HepG2 (cell line): ENCODE data around the gene MRPL38. TPM values are rescaled to one million over a fixed set of nuclear protein-coding genes. Genes with fewer than 3 reads are reported as not detected.
"Not testable (repeated sequence)": the region's sequence is repeated elsewhere in the genome, so short reads cannot be mapped to it uniquely, and the experiment has no call there.

Experiments used
- ATAC-seq: fragments of 200-7000 bp; cut with Tn5 transposase; 3 replicates; pipeline ENCODE4 v1.9.1; 2020; ENCODE audit warnings: mild to moderate bottlenecking, moderate library complexity
- BruUV-seq: library from RNA; stranded (reverse); fragments of 400-500 nt; replicated peaks from 2 replicates; lab custom pipeline; 2021; lab: Mats Ljungman, UMichigan
- CTCF ChIA-PET: fragments of 300-600 bp; formaldehyde crosslinking; extraction: SDS; loops from one replicate; lab custom pipeline; 2021; ENCODE audit warnings: low total read pairs, inconsistent platforms, low intra/inter-chr PET ratio; lab: Yijun Ruan, JAX
- POLR2A ChIA-PET: fragments of 350-600 bp; sonication (Branson Sonifier 250); formaldehyde crosslinking; loops from one replicate; lab custom pipeline; 2020; ENCODE audit warnings: antibody characterized with exemption, inconsistent platforms; lab: Yijun Ruan, JAX
- DNase-seq: peaks from one replicate; pipeline ENCODE4 v3.0.0-alpha.2; 2015; ENCODE audit warnings: low spot score
- FAIRE-seq: peaks from 3 replicates; lab custom pipeline; 2011; peaks lifted over from hg19 to GRCh38; lab: Jason Lieb, UNC
- H2AFZ ChIP-seq: one replicate; pipeline ENCODE4 v1.6.1; 2011; ENCODE audit warnings: low read length, inconsistent platforms
- H3K27ac ChIP-seq: fragments of 300-600 bp; 3 replicates; pipeline ENCODE4 v1.8.0; 2011; ENCODE audit warnings: mixed run types, mild to moderate bottlenecking, mixed read lengths, low read length, inconsistent platforms; ENCODE audit not compliant: insufficient read depth; ENCODE audit errors: extremely low read length
- H3K27me3 ChIP-seq, 2 experiments: fragments of 200-600 bp in 1 of 2; 2 replicates in 1 of 2; 3 replicates in 1 of 2; pipeline versions ENCODE4 v1.6.0 to v1.8.0; 2011; ENCODE audit warnings: low read length in 2 of 2, mild to moderate bottlenecking in 2 of 2, moderate library complexity in 2 of 2, inconsistent platforms in 1 of 2; ENCODE audit not compliant: insufficient read depth in 2 of 2, control insufficient read depth in 1 of 2
- H3K36me3 ChIP-seq, 2 experiments: fragments of 200-600 bp in 1 of 2; replicated peaks in 1 of 2; 2 replicates in 1 of 2; 3 replicates in 1 of 2; pipeline versions ENCODE4 v1.5.1 to v1.8.0; 2011; ENCODE audit warnings: low read length in 2 of 2, inconsistent platforms in 1 of 2; ENCODE audit not compliant: insufficient read depth in 2 of 2, control insufficient read depth in 1 of 2
- H3K4me1 ChIP-seq: 2 replicates; pipeline ENCODE4 v1.5.1; 2012; ENCODE audit warnings: low read length, inconsistent platforms; ENCODE audit not compliant: insufficient read depth
- H3K4me2 ChIP-seq: 2 replicates; pipeline ENCODE4 v1.6.0; 2011; ENCODE audit warnings: low read depth, low read length, inconsistent platforms
- H3K4me3 ChIP-seq, 3 experiments: fragments of 200-600 bp in 1 of 3; sonication (generic), shearing (Covaris generic) in 1 of 3; replicated peaks in 1 of 3; 2 replicates each; pipeline ENCODE4 v1.5.1; 2011 to 2016; ENCODE audit warnings: low read length in 3 of 3, inconsistent platforms in 2 of 3, low read depth in 2 of 3, mild to moderate bottlenecking in 2 of 3, control low read depth in 1 of 3, mixed read lengths in 1 of 3; ENCODE audit not compliant: insufficient read depth in 1 of 3
- H3K79me2 ChIP-seq: one replicate; pipeline ENCODE4 v1.6.1; 2011; ENCODE audit warnings: low read length, inconsistent platforms; ENCODE audit not compliant: insufficient read depth
- H3K9ac ChIP-seq: 2 replicates; pipeline ENCODE4 v1.6.0; 2011; ENCODE audit warnings: mild to moderate bottlenecking, low read depth, low read length, inconsistent platforms; ENCODE audit not compliant: insufficient read depth
- H3K9me3 ChIP-seq: 2 replicates; pipeline ENCODE4 v1.5.1; 2012; ENCODE audit warnings: mild to moderate bottlenecking, low read length
- H4K20me1 ChIP-seq: 2 replicates; pipeline ENCODE4 v1.6.0; 2011; ENCODE audit warnings: inconsistent platforms, mild to moderate bottlenecking, low read length, moderate library complexity; ENCODE audit not compliant: insufficient read depth
- KLF16 ChIP-seq, 2 experiments: sonication (generic) in 1 of 2; formaldehyde crosslinking in 1 of 2; IDR thresholded peaks; 2 replicates each; pipeline versions ENCODE4 v1.6.1 to v1.8.0; 2016 to 2023; ENCODE audit warnings: missing genetic modification reagents in 2 of 2, missing compliant biosample characterization in 1 of 2
- SP1 ChIP-seq, 2 experiments: fragments of 450-650 bp in 1 of 2; sonication (generic) in 1 of 2; formaldehyde crosslinking in 1 of 2; IDR thresholded peaks; 2 replicates each; pipeline versions ENCODE4 v1.4.0 to v1.6.1; 2016 to 2020; ENCODE audit warnings: missing genetic modification reagents in 1 of 2
- SP4 ChIP-seq: sonication (generic); formaldehyde crosslinking; IDR thresholded peaks from 2 replicates; pipeline ENCODE4 v1.8.1; 2023; ENCODE audit warnings: mild to moderate bottlenecking, missing genetic modification reagents
- TEAD3 ChIP-seq: optimal IDR thresholded peaks from 2 replicates; pipeline ENCODE3; 2016; ENCODE audit warnings: borderline replicate concordance
- THAP11 ChIP-seq: IDR thresholded peaks from 2 replicates; pipeline ENCODE4 v1.6.1; 2016; ENCODE audit warnings: missing biosample characterization, missing genetic modification reagents
- ZBTB20 ChIP-seq: sonication (generic); formaldehyde crosslinking; IDR thresholded peaks from 2 replicates; pipeline ENCODE4 v1.8.1; 2023; ENCODE audit warnings: missing genetic modification reagents, low read depth, mild to moderate bottlenecking, borderline replicate concordance
- ZNF605 ChIP-seq: sonication (generic); formaldehyde crosslinking; IDR thresholded peaks from 2 replicates; pipeline ENCODE4 v1.8.0; 2022; ENCODE audit warnings: mild to moderate bottlenecking, missing genetic modification reagents
- ZNF792 ChIP-seq: IDR thresholded peaks from 2 replicates; pipeline ENCODE4 v1.6.1; 2016
- WGBS: methylation state at CpG from one replicate; pipeline ENCODE4 v1.1.6; 2017; ENCODE audit warnings: low lambda C conversion rate; 5-methylcytosine and 5-hydroxymethylcytosine counted together
- in situ Hi-C: cut with HindIII; loops from 2 replicates; pipeline ENCODE4 v1.10.0; 2017; ENCODE audit warnings: low pct_unique_long_range_greater_than_20kb; ENCODE audit not compliant: extremely low pct_ligation_motif_present
- intact Hi-C: fragments of 100-400 bp; cut with micrococcal nuclease; formaldehyde crosslinking; loops from one replicate; pipeline ENCODE4 v1.10.0; 2022; ENCODE audit not compliant: unreplicated experiment
- polyA plus RNA-seq, 8 experiments: library from polyadenylated mRNA; depleted of rRNA in 3 of 8; stranded (reverse) in 7 of 8; unstranded in 1 of 8; fragments of >200 nt; fragmentation: Illumina TruSeq in 4 of 8; extraction: Trizol in 4 of 8; gene quantifications; 2 replicates each; pipeline versions ENCODE4 v1.2.1 to v1.2.3, GENCODE V29; 2011 to 2016; ENCODE audit warnings: low read depth in 4 of 8, missing spikeins in 1 of 8, mixed read lengths in 1 of 8; ENCODE audit not compliant: insufficient read depth in 1 of 8
- total RNA-seq, 5 experiments: library from RNA; depleted of rRNA; stranded (reverse); fragments of >200 nt; fragmentation: Illumina TruSeq; extraction: Trizol; gene quantifications; 2 replicates each; pipeline ENCODE4 v1.2.3, GENCODE V29; 2016; ENCODE audit warnings: low read depth in 1 of 5
- TF ChIP-seq, protein P1 (sequence below), 2 experiments: fragments of 450-650 bp in 1 of 2; sonication (generic) in 1 of 2; formaldehyde crosslinking; IDR thresholded peaks; 2 replicates each; pipeline versions ENCODE4 v1.5.0 to v1.8.0; 2020 to 2022; ENCODE audit warnings: mild to moderate bottlenecking in 1 of 2, missing genetic modification reagents in 1 of 2

MRPL38 gene
- total and polyA plus RNA-seq, 2 of the 13 experiments (the other 11 are each of a cell fraction or from before 2014, with no cell fraction given): 83.7 to 125 TPM

DNA sequence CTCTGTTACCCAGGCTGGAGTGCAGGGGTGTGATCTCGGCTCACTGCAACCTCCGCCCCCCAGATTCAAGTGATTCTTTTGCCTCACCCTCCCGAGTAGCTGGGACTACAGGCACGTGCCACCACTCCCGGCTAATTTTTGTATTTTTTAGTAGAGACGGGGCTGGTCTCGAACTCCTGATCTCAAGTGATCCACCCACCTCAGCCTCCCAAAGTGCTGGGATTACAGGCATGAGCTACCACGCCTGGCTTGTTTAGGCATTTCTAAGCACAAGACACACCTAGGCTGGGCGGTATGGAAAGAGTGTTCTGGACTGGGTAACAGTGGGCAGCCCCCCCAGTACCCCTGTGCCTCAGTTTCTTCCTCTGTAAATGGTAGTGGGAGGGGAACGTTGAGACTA lies 34.5 kb downstream of the MRPL38 start:
- WGBS: 87% methylated on average over 10 of the region's 10 CpGs
- DNase-seq; H4K20me1 ChIP-seq; in situ Hi-C loops; FAIRE-seq; H3K27me3 ChIP-seq; intact Hi-C loops; H2AFZ ChIP-seq; H3K79me2 ChIP-seq; ATAC-seq; CTCF ChIA-PET; H3K9me3 ChIP-seq; BruUV-seq; TF ChIP-seq SP1 (IDR thresholded peaks at IDR 0.05): not testable (repeated sequence)
- Histone ChIP-seq H3K27ac (peak overlapping the region; percentile 83), H3K4me1 (peaks cover 91% of the 10 kb centered on the region), H3K4me3 (peak overlapping the region; percentile 59 to 75 (median 59); a peak in 5 of 6 replicates), H3K4me2 (peak overlapping the region; percentile 84), H3K36me3 (peaks cover 3 to 14% of the 10 kb centered on the region in 2 experiments; a peak in 3 of 5 replicates), H3K9ac (peak overlapping the region; percentile 85)
- POLR2A ChIA-PET: interaction anchor here (1.0 to 13.8 kb wide), 6 partner anchors 13 to 90 kb away, joined by 3 to 454 read pairs (median 14); partner anchors contain the start of genes TRIM65, UNC13D, UNK and WBP2
- TF ChIP-seq, protein P1, sequence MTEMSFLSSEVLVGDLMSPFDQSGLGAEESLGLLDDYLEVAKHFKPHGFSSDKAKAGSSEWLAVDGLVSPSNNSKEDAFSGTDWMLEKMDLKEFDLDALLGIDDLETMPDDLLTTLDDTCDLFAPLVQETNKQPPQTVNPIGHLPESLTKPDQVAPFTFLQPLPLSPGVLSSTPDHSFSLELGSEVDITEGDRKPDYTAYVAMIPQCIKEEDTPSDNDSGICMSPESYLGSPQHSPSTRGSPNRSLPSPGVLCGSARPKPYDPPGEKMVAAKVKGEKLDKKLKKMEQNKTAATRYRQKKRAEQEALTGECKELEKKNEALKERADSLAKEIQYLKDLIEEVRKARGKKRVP (CRISPR knock-in tag; IDR thresholded peaks at IDR 0.05): peak in 1 of 2 experiments; percentile 53; a peak in 2 of 4 replicates
- TF ChIP-seq SP4 (CRISPR knock-in tag): peak; percentile 16; the same call in 1 of the 2 replicates
- peak; percentile 30 for TF ChIP-seq TEAD3 (CRISPR knock-in tag)
- TF ChIP-seq KLF16 (CRISPR knock-in tag; IDR thresholded peaks at IDR 0.05): peak in 1 of 2 experiments; percentile 17; a peak in 1 of 4 replicates
- 0 out of 2 replicates have a peak, but pooled peaks have one; percentile 5 for TF ChIP-seq THAP11 (CRISPR knock-in tag)
- peak; percentile 66; the same call in 1 of the 2 replicates for TF ChIP-seq ZNF605 (CRISPR knock-in tag)
- 0 out of 2 replicates have a peak, but pooled peaks have one; percentile 3 for TF ChIP-seq ZBTB20
- TF ChIP-seq SP1 (CRISPR knock-in tag; IDR thresholded peaks at IDR 0.05): 0 out of 2 replicates have a peak, but pooled peaks have one; percentile 4
- TF ChIP-seq ZNF792 (CRISPR knock-in tag): peak; percentile 23; the same call in 1 of the 2 replicates
